Measurements from ENCODE around the gene ZDHHC7. TPM values are rescaled to one million over a fixed set of nuclear protein-coding genes. Genes with fewer than 3 reads are reported as not detected.

The ZDHHC7 gene
- total and polyA plus RNA-seq, 2 of the 8 experiments (the other 6 are each of a cell fraction or from before 2014, with no cell fraction given), result 40.5 to 56.3 TPM

- H4K8ac ChIP-seq (ENCODE audit: extremely low read depth, insufficient read depth, low read length), result no peak overlapping the region
- H2BK5ac ChIP-seq (ENCODE audit: low read depth, low read length), result no peak overlapping the region
- no peaks in the 10 kb centered on the region for H3K27me3 ChIP-seq (replicated peaks in 1 of 4; ENCODE audit: control insufficient read depth in 3 of 4, extremely low read depth in 1 of 4, insufficient read depth in 3 of 4, low read length in 3 of 4)
- H2AFZ ChIP-seq (ENCODE audit: low read length), result no peak overlapping the region
- H3K18ac ChIP-seq (ENCODE audit: extremely low read depth, low read length), result no peak overlapping the region
- FAIRE-seq (no peak), DNase-seq (ENCODE audit: low read depth in 1 of 2, low spot score in 2 of 2) (no peak)
- H3K56ac ChIP-seq (replicated peaks; ENCODE audit: insufficient read length, low read depth, low read length), result no peak overlapping the region
- no peak overlapping the region for H2BK15ac ChIP-seq (ENCODE audit: low read length)
- H3K4me1 ChIP-seq (replicated peaks in 1 of 4; ENCODE audit: control insufficient read depth in 3 of 4, insufficient read depth in 4 of 4, low read length in 3 of 4), result no peaks in the 10 kb centered on the region
- CTCF ChIA-PET (ENCODE audit: partially characterized antibody), result interaction anchor here (0.7 to 1.3 kb wide), 2 partner anchors 16 to 175 kb away, joined by 3 to 4 read pairs; no protein-coding TSS in a partner anchor
- H2BK120ac ChIP-seq (replicated peaks; ENCODE audit: low read depth, low read length), result no peak overlapping the region
- no peaks in the 10 kb centered on the region for H3K23me2 ChIP-seq (ENCODE audit: low read depth, low read length)
- H3K36me3 ChIP-seq (ENCODE audit: control insufficient read depth in 2 of 4, insufficient read depth in 4 of 4, low read length in 3 of 4), result no peaks in the 10 kb centered on the region
- H3K9ac ChIP-seq (replicated peaks in 1 of 4; ENCODE audit: extremely low read depth in 1 of 4, low read depth in 3 of 4, low read length in 3 of 4), result no peak overlapping the region
- TF ChIP-seq CHD2 (IDR thresholded peaks at IDR 0.05; ENCODE audit: low read length) (no peak), JUN (IDR thresholded peaks at IDR 0.05; ENCODE audit: low read depth, low read length) (no peak), TBP (IDR thresholded peaks at IDR 0.05; ENCODE audit: low read depth, low read length) (no peak), CTBP2 (IDR thresholded peaks at IDR 0.05; ENCODE audit: borderline replicate concordance, insufficient read depth, insufficient read length, low read length) (no peak), SP1 (IDR thresholded peaks at IDR 0.05; ENCODE audit: low read depth, low read length) (no peak), TCF12 (IDR thresholded peaks at IDR 0.05; ENCODE audit: low read depth, low read length) (no peak), SIN3A (conservative IDR thresholded peaks at IDR 0.05 in 1 of 2, IDR thresholded peaks at IDR 0.05 in 1 of 2; ENCODE audit: low read depth in 1 of 2, low read length in 2 of 2) (no peak), KDM1A (IDR thresholded peaks at IDR 0.05; ENCODE audit: borderline replicate concordance, low read length) (no peak), EGR1 (IDR thresholded peaks at IDR 0.05; ENCODE audit: borderline replicate concordance, low read depth, low read length) (no peak), EZH2 (IDR thresholded peaks at IDR 0.05; ENCODE audit: low read depth, low read length, severe bottlenecking) (no peak), FOSL1 (IDR thresholded peaks at IDR 0.05; ENCODE audit: insufficient read depth, low read depth, low read length) (no peak), ATF3 (IDR thresholded peaks at IDR 0.05; ENCODE audit: insufficient read depth, low read depth, low read length) (no peak)
- no peak overlapping the region for H3K4me2 ChIP-seq (ENCODE audit: insufficient read depth in 1 of 2, low read depth in 2 of 2, low read length in 2 of 2)
- H3K9me3 ChIP-seq (ENCODE audit: insufficient read depth in 2 of 2, low read depth in 1 of 2, low read length in 1 of 2), result no peaks in the 10 kb centered on the region
- H3K4ac ChIP-seq (replicated peaks; ENCODE audit: insufficient read length, low read depth, low read length), result no peak overlapping the region
- peaks cover 0 to 6% of the 10 kb centered on the region in 2 experiments for H4K20me1 ChIP-seq (replicated peaks in 1 of 2; ENCODE audit: control insufficient read depth in 1 of 2, insufficient read depth in 2 of 2, low read length in 2 of 2)
- POLR2A ChIA-PET (ENCODE audit: partially characterized antibody), result no interaction called here
- H3K79me1 ChIP-seq (ENCODE audit: low read depth, low read length), result no peaks in the 10 kb centered on the region
- no peak overlapping the region for H3K14ac ChIP-seq (ENCODE audit: insufficient read length)
- no peak overlapping the region for H3K23ac ChIP-seq (ENCODE audit: insufficient read length)
- H4K91ac ChIP-seq (replicated peaks; ENCODE audit: insufficient read length, low read length), result no peak overlapping the region
- H2AK5ac ChIP-seq (ENCODE audit: low read depth, low read length), result no peak overlapping the region
- H3K79me2 ChIP-seq (ENCODE audit: control insufficient read depth in 1 of 2, insufficient read depth in 2 of 2, low read length in 2 of 2), result no peaks in the 10 kb centered on the region
- WGBS, 2 experiments (ENCODE audit: extremely low coverage in 1 of 2, insufficient coverage in 1 of 2, insufficient read length in 1 of 2, insufficient replicate concordance in 2 of 2, low coverage in 1 of 2, low lambda C conversion rate in 2 of 2, missing lambda C conversion rate in 1 of 2), result 88% methylated on average over 6 of the region's 6 CpGs; no CpG with 5 or more reads in 1 of the 2 experiments
- no peak overlapping the region for H2BK12ac ChIP-seq (ENCODE audit: low read depth, low read length)
- no peak overlapping the region for H3K4me3 ChIP-seq (ENCODE audit: extremely low read depth in 1 of 4, insufficient read depth in 2 of 4, low read depth in 3 of 4, low read length in 4 of 4)
- no peak overlapping the region for H3K27ac ChIP-seq (ENCODE audit: low read depth, low read length)
- H4K5ac ChIP-seq (ENCODE audit: insufficient read length, low read depth, low read length), result no peak overlapping the region
- H2BK20ac ChIP-seq (ENCODE audit: low read length), result no peak overlapping the region
Measured at GRCh38 chr16:85040685-85041084, 29.4 kb upstream of the ZDHHC7 start.

Measured in H1 (cell line).